Neural progenitor cell (in vitro differentiated cells): Measurements from ENCODE around the gene DAZL. TPM values are rescaled to one million over a fixed set of nuclear protein-coding genes. Genes with fewer than 3 reads are reported as not detected.

Experiments
- DNase-seq: peaks from one replicate; pipeline ENCODE4 v3.0.0-alpha.2; 2016; ENCODE audit warnings: low spot score
- H2AFZ ChIP-seq: fragments of 200-600 bp; sonication (generic); replicated peaks from 2 replicates; pipeline ENCODE4 v1.6.1; 2016; ENCODE audit warnings: antibody characterized with exemption
- H3F3A ChIP-seq: fragments of 200-600 bp; sonication (generic); 2 replicates; pipeline ENCODE4 v1.6.1; 2016; ENCODE audit warnings: antibody characterized with exemption, low read depth
- H3K27ac ChIP-seq: fragments of 200-600 bp; sonication (generic); 2 replicates; pipeline ENCODE4 v1.5.1; 2016; ENCODE audit warnings: mild to moderate bottlenecking
- H3K27me3 ChIP-seq: fragments of 200-600 bp; sonication (generic); 2 replicates; pipeline ENCODE4 v1.6.1; 2016; ENCODE audit warnings: mild to moderate bottlenecking, moderate library complexity
- H3K36me3 ChIP-seq: fragments of 200-600 bp; sonication (generic); 2 replicates; pipeline ENCODE4 v1.5.1; 2016
- H3K4me1 ChIP-seq: fragments of 200-600 bp; sonication (generic); 2 replicates; pipeline ENCODE4 v1.6.1; 2016; ENCODE audit warnings: mixed run types
- H3K4me2 ChIP-seq: fragments of 200-600 bp; sonication (generic); 2 replicates; pipeline ENCODE4 v1.6.1; 2016
- H3K4me3 ChIP-seq: fragments of 200-600 bp; sonication (generic); 2 replicates; pipeline ENCODE4 v1.5.1; 2016
- H3K79me2 ChIP-seq: fragments of 200-600 bp; sonication (generic); 2 replicates; pipeline ENCODE4 v1.6.1; 2016; ENCODE audit warnings: low read depth
- H3K9ac ChIP-seq: fragments of 200-600 bp; sonication (generic); 2 replicates; pipeline ENCODE4 v1.6.1; 2016
- H3K9me3 ChIP-seq: fragments of 200-600 bp; sonication (generic); 2 replicates; pipeline ENCODE4 v1.5.1; 2016; ENCODE audit warnings: low read depth
- H4K20me1 ChIP-seq: fragments of 200-600 bp; sonication (generic); 2 replicates; pipeline ENCODE4 v1.6.1; 2016; ENCODE audit warnings: low read depth
- H3K27ac Mint-ChIP-seq: 3 replicates; pipeline ENCODE4 v1.8.0; 2021; ENCODE audit warnings: mixed read lengths
- H3K27me3 Mint-ChIP-seq: 2 replicates; pipeline ENCODE4 v1.8.0; 2022; ENCODE audit warnings: low read depth, mild to moderate bottlenecking, inconsistent platforms, moderate library complexity, mixed read lengths; ENCODE audit not compliant: insufficient read depth
- H3K36me3 Mint-ChIP-seq: 3 replicates; pipeline ENCODE4 v1.8.0; 2021; ENCODE audit warnings: mixed read lengths
- H3K4me1 Mint-ChIP-seq: 3 replicates; pipeline ENCODE4 v1.8.0; 2021; ENCODE audit warnings: mixed read lengths
- H3K4me3 Mint-ChIP-seq: 3 replicates; pipeline ENCODE4 v1.8.0; 2021; ENCODE audit warnings: mild to moderate bottlenecking, moderate library complexity, mixed read lengths
- H3K9me3 Mint-ChIP-seq: 3 replicates; pipeline ENCODE4 v1.8.0; 2020; ENCODE audit warnings: mixed read lengths
- EZH2 ChIP-seq: fragments of 200-600 bp; sonication (generic); IDR thresholded peaks from 2 replicates; pipeline ENCODE4 v1.6.1; 2017; ENCODE audit warnings: antibody characterized with exemption, mild to moderate bottlenecking, moderate library complexity
- EZH2phosphoT487 ChIP-seq: fragments of 200-600 bp; sonication (generic); IDR thresholded peaks from 2 replicates; pipeline ENCODE4 v1.6.1; 2017; ENCODE audit warnings: antibody characterized with exemption
- total RNA-seq: library from RNA; depleted of rRNA; stranded (reverse); fragments of >200 nt; gene quantifications from 2 replicates; pipeline ENCODE4 v1.2.3, GENCODE V29; 2015; ENCODE audit warnings: low replicate concordance
- TF ChIP-seq, protein P1 (sequence below): fragments of 200-600 bp; sonication (generic); IDR thresholded peaks from 2 replicates; pipeline ENCODE4 v1.5.1; 2017; ENCODE audit warnings: antibody characterized with exemption, mild to moderate bottlenecking

DAZL gene
- total RNA-seq, 1 donor from 2014 or later, result 4.7 TPM

DNA sequence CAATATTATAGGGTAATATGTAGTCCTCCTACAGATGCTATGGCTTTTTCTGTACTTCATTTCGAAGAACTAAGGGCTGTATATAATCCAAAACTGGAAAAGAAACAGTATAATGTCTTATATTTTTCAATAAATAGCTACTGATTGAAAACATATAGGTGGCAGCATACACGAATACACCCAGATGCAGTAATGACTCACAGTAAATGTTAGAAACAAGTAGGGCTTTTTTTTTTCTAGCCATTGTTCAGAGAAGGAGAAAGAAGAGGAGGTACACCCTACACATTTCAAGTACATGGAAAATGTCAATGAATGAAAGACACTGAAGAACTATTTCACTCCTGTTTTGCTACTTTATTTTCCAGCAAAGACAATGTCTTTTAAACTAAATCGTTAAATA is 9.4 kb downstream of the DAZL start:
- TF ChIP-seq, protein P1, sequence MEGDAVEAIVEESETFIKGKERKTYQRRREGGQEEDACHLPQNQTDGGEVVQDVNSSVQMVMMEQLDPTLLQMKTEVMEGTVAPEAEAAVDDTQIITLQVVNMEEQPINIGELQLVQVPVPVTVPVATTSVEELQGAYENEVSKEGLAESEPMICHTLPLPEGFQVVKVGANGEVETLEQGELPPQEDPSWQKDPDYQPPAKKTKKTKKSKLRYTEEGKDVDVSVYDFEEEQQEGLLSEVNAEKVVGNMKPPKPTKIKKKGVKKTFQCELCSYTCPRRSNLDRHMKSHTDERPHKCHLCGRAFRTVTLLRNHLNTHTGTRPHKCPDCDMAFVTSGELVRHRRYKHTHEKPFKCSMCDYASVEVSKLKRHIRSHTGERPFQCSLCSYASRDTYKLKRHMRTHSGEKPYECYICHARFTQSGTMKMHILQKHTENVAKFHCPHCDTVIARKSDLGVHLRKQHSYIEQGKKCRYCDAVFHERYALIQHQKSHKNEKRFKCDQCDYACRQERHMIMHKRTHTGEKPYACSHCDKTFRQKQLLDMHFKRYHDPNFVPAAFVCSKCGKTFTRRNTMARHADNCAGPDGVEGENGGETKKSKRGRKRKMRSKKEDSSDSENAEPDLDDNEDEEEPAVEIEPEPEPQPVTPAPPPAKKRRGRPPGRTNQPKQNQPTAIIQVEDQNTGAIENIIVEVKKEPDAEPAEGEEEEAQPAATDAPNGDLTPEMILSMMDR, result no peak
- no peak for TF ChIP-seq EZH2
- no peak for TF ChIP-seq EZH2phosphoT487
- H3K4me2 ChIP-seq, result no peak overlapping the region
- no peaks in the 10 kb centered on the region for H3K27me3 ChIP-seq
- Mint-ChIP-seq H3K4me3 (no peak overlapping the region), H3K9me3 (no peaks in the 10 kb centered on the region), H3K27ac (no peak overlapping the region), H3K36me3 (no peaks in the 10 kb centered on the region), H3K27me3 (no peaks in the 10 kb centered on the region), H3K4me1 (no peaks in the 10 kb centered on the region)
- H3K27ac ChIP-seq, result no peak overlapping the region
- H2AFZ ChIP-seq, result no peak overlapping the region
- H3K4me3 ChIP-seq, result no peak overlapping the region
- no peaks in the 10 kb centered on the region for H3F3A ChIP-seq
- no peak for DNase-seq
- no peaks in the 10 kb centered on the region for H4K20me1 ChIP-seq
- no peaks in the 10 kb centered on the region for H3K36me3 ChIP-seq
- H3K79me2 ChIP-seq, result no peaks in the 10 kb centered on the region
- H3K9ac ChIP-seq, result no peak overlapping the region
- H3K4me1 ChIP-seq, result no peaks in the 10 kb centered on the region
- no peaks in the 10 kb centered on the region for H3K9me3 ChIP-seq

DNA sequence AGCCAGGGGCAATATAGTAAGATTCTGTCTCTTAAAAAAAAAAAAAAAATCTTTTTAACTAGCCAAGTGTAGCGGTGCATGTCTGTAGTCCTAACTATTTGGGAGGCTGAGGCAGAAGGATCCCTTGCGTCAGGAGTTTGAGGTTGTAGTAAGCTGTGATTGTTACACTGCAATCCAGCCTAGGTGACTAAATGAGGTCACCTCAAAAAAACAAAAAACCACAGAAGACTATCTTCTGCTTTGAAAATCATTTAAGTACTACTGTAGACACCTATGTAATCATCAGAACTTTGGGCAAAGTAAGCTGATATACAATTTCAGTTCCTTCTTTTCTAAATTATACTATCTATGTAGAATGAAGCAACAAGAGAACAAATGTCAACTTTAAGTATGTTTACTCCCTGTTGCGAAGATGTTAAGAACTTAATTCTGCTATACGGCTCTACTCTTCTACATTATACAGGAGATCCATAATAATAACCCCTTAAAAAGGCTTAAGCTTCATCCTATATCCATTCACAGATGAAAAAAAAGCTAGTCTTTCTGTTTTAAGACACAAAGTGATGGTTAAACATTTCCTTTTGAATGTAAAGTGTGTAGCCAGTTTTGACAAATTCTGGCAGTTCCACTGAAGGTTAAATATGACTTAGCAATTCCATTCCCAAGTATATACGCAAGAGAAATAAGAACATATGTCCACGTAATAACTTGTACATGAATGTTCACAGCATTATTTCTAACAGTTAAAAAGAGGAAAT is 15.2 kb downstream of the DAZL start:
- Mint-ChIP-seq H3K9me3 (no peaks in the 10 kb centered on the region), H3K27ac (no peak overlapping the region), H3K4me1 (no peaks in the 10 kb centered on the region), H3K27me3 (no peaks in the 10 kb centered on the region), H3K36me3 (no peaks in the 10 kb centered on the region), H3K4me3 (no peak overlapping the region)
- no peak for DNase-seq
- no peaks in the 10 kb centered on the region for H4K20me1 ChIP-seq
- no peak overlapping the region for H3K27ac ChIP-seq
- H3K9ac ChIP-seq, result no peak overlapping the region
- no peaks in the 10 kb centered on the region for H3K79me2 ChIP-seq
- H3K36me3 ChIP-seq, result no peaks in the 10 kb centered on the region
- H3F3A ChIP-seq, result peaks cover 3% of the 10 kb centered on the region
- no peak overlapping the region for H3K4me2 ChIP-seq
- H3K4me3 ChIP-seq, result no peak overlapping the region
- TF ChIP-seq EZH2phosphoT487 (no peak), EZH2 (no peak)
- TF ChIP-seq, protein P1, result no peak
- no peaks in the 10 kb centered on the region for H3K27me3 ChIP-seq
- no peaks in the 10 kb centered on the region for H3K9me3 ChIP-seq
- H3K4me1 ChIP-seq, result no peaks in the 10 kb centered on the region
- H2AFZ ChIP-seq, result no peak overlapping the region

DNA sequence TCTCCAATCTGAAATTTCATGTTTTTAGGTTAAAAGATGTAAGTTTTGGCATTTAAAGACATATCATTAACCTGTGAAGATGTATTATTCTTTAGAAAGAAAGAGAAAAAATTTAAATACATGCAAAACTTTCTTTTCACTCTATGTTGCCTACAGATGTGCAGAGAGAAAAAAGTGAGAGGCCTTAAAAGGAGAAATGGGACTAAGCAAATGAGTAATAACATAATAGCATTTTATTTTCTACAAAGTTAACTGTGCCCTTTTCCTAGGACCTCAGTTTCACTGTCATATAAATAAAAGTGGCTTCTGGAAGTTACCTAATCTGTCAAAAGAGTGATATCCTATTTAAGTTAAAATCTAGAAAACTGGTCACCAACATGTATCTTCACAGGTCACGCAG is 16.1 kb downstream of the DAZL start:
- TF ChIP-seq EZH2phosphoT487, result no peak
- no peak for TF ChIP-seq EZH2
- TF ChIP-seq, protein P1, result no peak
- no peak for DNase-seq
- H3K4me3 Mint-ChIP-seq, result no peak overlapping the region
- no peaks in the 10 kb centered on the region for H3K4me1 ChIP-seq
- no peak overlapping the region for H3K27ac Mint-ChIP-seq
- H3K4me1 Mint-ChIP-seq, result no peaks in the 10 kb centered on the region
- no peaks in the 10 kb centered on the region for H3K36me3 Mint-ChIP-seq
- H3K9me3 ChIP-seq, result no peaks in the 10 kb centered on the region
- H3K27me3 ChIP-seq, result no peaks in the 10 kb centered on the region
- no peaks in the 10 kb centered on the region for H3K27me3 Mint-ChIP-seq
- no peak overlapping the region for H3K9ac ChIP-seq
- no peaks in the 10 kb centered on the region for H3K36me3 ChIP-seq
- H2AFZ ChIP-seq, result no peak overlapping the region
- no peak overlapping the region for H3K4me2 ChIP-seq
- H3K27ac ChIP-seq, result no peak overlapping the region
- H3F3A ChIP-seq, result peaks cover 3% of the 10 kb centered on the region
- H3K4me3 ChIP-seq, result no peak overlapping the region
- H3K9me3 Mint-ChIP-seq, result no peaks in the 10 kb centered on the region
- no peaks in the 10 kb centered on the region for H3K79me2 ChIP-seq
- no peaks in the 10 kb centered on the region for H4K20me1 ChIP-seq
